Gastrocnemius medialis (tissue), 4 donors: ENCODE measurements around the gene FCN2.

Source experiments
- POLR2A ChIP-seq, 2 donors: fragments of 450-650 bp; IDR thresholded peaks; one replicate each; pipeline ENCODE4 v1.6.1; 2017; ENCODE audit warnings: antibody characterized with exemption in 2 of 2, mild to moderate bottlenecking in 2 of 2, moderate library complexity in 2 of 2
- TF ChIP-seq, protein P1 (sequence below), 5 experiments: fragments of 450-650 bp in 3 of 5; fragments of 200-600 bp in 2 of 5; sonication (generic) in 2 of 5; IDR thresholded peaks in 4 of 5; conservative IDR thresholded peaks in 1 of 5; 1 replicate in 4 of 5; 2 replicates in 1 of 5; pipeline ENCODE4 v1.5.1; 2016 to 2019; ENCODE audit warnings: antibody characterized with exemption in 5 of 5, mild to moderate bottlenecking in 3 of 5, moderate library complexity in 3 of 5

DNA sequence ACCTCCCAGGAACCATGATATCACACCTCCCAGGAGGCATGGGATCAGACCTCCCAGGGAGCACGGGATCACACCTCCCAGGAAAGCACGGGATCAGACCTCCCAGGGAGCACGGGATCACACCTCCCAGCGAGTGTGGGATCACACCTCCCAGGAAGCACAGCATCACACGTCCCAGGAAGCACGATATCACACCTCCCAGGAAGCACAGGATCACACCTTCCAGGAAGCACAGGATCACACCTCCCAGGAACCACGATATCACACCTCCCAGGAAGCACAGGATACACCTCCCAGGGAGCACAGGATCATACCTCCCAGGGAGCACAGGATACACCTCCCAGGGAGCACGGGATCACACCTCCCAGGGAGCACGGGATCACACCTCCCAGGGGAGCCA, 30.0 kb upstream of the FCN2 start:
- TF ChIP-seq, protein P1, sequence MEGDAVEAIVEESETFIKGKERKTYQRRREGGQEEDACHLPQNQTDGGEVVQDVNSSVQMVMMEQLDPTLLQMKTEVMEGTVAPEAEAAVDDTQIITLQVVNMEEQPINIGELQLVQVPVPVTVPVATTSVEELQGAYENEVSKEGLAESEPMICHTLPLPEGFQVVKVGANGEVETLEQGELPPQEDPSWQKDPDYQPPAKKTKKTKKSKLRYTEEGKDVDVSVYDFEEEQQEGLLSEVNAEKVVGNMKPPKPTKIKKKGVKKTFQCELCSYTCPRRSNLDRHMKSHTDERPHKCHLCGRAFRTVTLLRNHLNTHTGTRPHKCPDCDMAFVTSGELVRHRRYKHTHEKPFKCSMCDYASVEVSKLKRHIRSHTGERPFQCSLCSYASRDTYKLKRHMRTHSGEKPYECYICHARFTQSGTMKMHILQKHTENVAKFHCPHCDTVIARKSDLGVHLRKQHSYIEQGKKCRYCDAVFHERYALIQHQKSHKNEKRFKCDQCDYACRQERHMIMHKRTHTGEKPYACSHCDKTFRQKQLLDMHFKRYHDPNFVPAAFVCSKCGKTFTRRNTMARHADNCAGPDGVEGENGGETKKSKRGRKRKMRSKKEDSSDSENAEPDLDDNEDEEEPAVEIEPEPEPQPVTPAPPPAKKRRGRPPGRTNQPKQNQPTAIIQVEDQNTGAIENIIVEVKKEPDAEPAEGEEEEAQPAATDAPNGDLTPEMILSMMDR (IDR thresholded peaks at IDR 0.05 in 4 of 5, conservative IDR thresholded peaks at IDR 0.05 in 1 of 5) = no peak
- no peak for TF ChIP-seq POLR2A (IDR thresholded peaks at IDR 0.05)
